Stimulated activated CD8-positive, alpha-beta memory T cell treated with anti-CD3 and anti-CD28 coated beads, Interleukin-7, amount 100 ng/mL, for 48 hours (primary cell): Measurements from ENCODE around the gene MGAT4B.

Experiments
- DNase-seq, 2 donors: peaks; one replicate each; pipeline ENCODE4 v3.0.0-alpha.2; 2020; ENCODE audit warnings: low read depth in 1 of 2; ENCODE audit errors: extremely low read depth in 1 of 2

Gene MGAT4B

DNA sequence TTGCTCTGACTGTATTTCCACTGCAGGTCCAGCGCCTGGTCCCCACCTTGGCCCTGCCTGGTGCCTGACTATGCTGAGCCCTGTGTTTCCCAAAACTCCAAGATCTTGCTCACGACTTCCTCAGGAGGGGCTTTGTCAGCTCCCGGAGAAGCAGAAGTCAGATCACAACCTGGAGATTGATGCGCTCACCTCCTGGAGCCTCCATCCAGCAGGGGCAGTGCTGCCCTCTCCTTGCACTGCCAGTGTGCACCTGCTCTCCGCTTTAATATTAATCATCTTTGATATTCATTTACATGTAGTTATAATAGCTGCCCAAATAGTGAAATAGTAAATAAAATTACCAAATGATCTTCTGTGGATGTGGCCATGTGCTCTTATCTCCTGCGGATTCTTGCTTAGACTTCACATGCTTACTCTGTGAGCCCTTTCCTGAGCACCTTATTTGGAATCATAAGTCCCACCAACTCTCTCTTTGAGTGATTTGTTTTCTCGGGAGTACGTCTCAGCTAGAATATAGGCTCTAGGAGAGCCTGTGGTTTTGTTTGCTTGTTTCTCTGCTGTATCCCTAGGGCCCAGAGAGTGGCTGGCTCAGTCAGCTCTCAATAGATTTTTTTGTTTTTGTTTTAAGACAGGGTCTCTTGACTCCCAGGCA lies 56.7 kb downstream of the MGAT4B start:
- DNase-seq: no peak

DNA sequence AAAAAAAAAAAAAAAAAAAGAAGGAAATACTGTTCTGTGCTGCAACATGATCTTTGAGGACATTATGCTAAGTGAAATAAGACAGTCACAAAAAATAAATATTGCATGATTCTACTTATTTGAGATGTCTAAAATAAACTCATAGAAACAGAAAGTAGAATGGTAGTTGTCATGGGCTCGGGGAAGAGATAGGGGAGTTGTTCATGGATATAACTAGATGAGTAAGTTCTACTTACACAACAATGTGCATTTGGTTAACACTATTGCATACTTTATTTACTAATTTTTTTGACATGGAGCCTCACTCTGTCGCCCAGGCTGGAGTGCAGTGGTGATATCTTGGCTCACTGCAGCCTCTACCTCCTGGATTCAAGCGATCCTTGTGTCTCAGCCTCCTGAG lies 58.9 kb downstream of the MGAT4B start:
- DNase-seq: no peak
